Stimulated activated naive CD8-positive, alpha-beta T cell treated with anti-CD3 and anti-CD28 coated beads, Interleukin-15, Interleukin-2, amounts not matched to agents 100 ng/mL and 50 ng/mL, for 24 hours (primary cell): ENCODE data around the gene FSTL4.
"Not testable (repeated sequence)": the region's sequence is repeated elsewhere in the genome, so short reads cannot be mapped to it uniquely, and the experiment has no call there.

Experiments used
- H3K27ac Mint-ChIP-seq: one replicate; pipeline ENCODE4 v1.8.0; 2021; ENCODE audit warnings: mild to moderate bottlenecking, mixed read lengths
- H3K27me3 Mint-ChIP-seq: one replicate; pipeline ENCODE4 v1.8.0; 2021; ENCODE audit warnings: mixed read lengths
- H3K36me3 Mint-ChIP-seq: one replicate; pipeline ENCODE4 v1.8.0; 2021; ENCODE audit warnings: low read depth, mixed read lengths
- H3K4me1 Mint-ChIP-seq: one replicate; pipeline ENCODE4 v1.8.0; 2021; ENCODE audit warnings: low read depth, mixed read lengths
- H3K4me3 Mint-ChIP-seq: one replicate; pipeline ENCODE4 v1.8.0; 2021; ENCODE audit warnings: mild to moderate bottlenecking, mixed read lengths
- H3K9me3 Mint-ChIP-seq: one replicate; pipeline ENCODE4 v1.8.0; 2021; ENCODE audit warnings: mixed read lengths

Gene FSTL4

GRCh38 chr5:133546500-133546899, 65.8 kb downstream of the FSTL4 start:
- Mint-ChIP-seq H3K9me3 (peaks cover 5% of the 10 kb centered on the region), H3K36me3 (no peaks in the 10 kb centered on the region), H3K27ac (no peak overlapping the region), H3K4me1 (no peaks in the 10 kb centered on the region), H3K27me3 (peaks cover 62% of the 10 kb centered on the region), H3K4me3 (no peak overlapping the region)

GRCh38 chr5:133544346-133544745, 68.0 kb downstream of the FSTL4 start:
- H3K27ac Mint-ChIP-seq, result no peak overlapping the region
- peaks cover 5% of the 10 kb centered on the region for H3K9me3 Mint-ChIP-seq
- H3K4me1 Mint-ChIP-seq, result no peaks in the 10 kb centered on the region
- peaks cover 66% of the 10 kb centered on the region for H3K27me3 Mint-ChIP-seq
- no peak overlapping the region for H3K4me3 Mint-ChIP-seq
- H3K36me3 Mint-ChIP-seq, result no peaks in the 10 kb centered on the region

- H3K27ac Mint-ChIP-seq, result no peak overlapping the region
- H3K4me3 Mint-ChIP-seq, result no peak overlapping the region
- H3K4me1 Mint-ChIP-seq, result no peaks in the 10 kb centered on the region
- no peaks in the 10 kb centered on the region for H3K9me3 Mint-ChIP-seq
- no peaks in the 10 kb centered on the region for H3K36me3 Mint-ChIP-seq
- peaks cover 61% of the 10 kb centered on the region for H3K27me3 Mint-ChIP-seq
Observed at GRCh38 chr5:133539818-133540217, 72.5 kb downstream of the FSTL4 start.

- H3K4me3 Mint-ChIP-seq, result no peak overlapping the region
- peaks cover 59% of the 10 kb centered on the region for H3K27me3 Mint-ChIP-seq
- no peaks in the 10 kb centered on the region for H3K9me3 Mint-ChIP-seq
- H3K36me3 Mint-ChIP-seq, result no peaks in the 10 kb centered on the region
- no peak overlapping the region for H3K27ac Mint-ChIP-seq
- H3K4me1 Mint-ChIP-seq, result no peaks in the 10 kb centered on the region
Observed at GRCh38 chr5:133538718-133539117, 73.6 kb downstream of the FSTL4 start.

- not testable (repeated sequence) for H3K4me3 Mint-ChIP-seq, H3K27ac Mint-ChIP-seq, H3K36me3 Mint-ChIP-seq, H3K9me3 Mint-ChIP-seq, H3K4me1 Mint-ChIP-seq
- peaks cover 34% of the 10 kb centered on the region for H3K27me3 Mint-ChIP-seq
Observed at GRCh38 chr5:133535241-133535929, 77.0 kb downstream of the FSTL4 start.

GRCh38 chr5:133534566-133534965, 77.8 kb downstream of the FSTL4 start:
- Mint-ChIP-seq H3K36me3 (no peaks in the 10 kb centered on the region), H3K27me3 (peaks cover 26% of the 10 kb centered on the region), H3K4me1 (no peaks in the 10 kb centered on the region), H3K9me3 (no peaks in the 10 kb centered on the region), H3K4me3 (no peak overlapping the region), H3K27ac (no peak overlapping the region)

- Mint-ChIP-seq H3K9me3 (no peaks in the 10 kb centered on the region), H3K4me3 (no peak overlapping the region), H3K36me3 (no peaks in the 10 kb centered on the region), H3K27me3 (peaks cover 20% of the 10 kb centered on the region), H3K27ac (no peak overlapping the region), H3K4me1 (no peaks in the 10 kb centered on the region)
Observed at GRCh38 chr5:133533541-133533940, 78.8 kb downstream of the FSTL4 start.

GRCh38 chr5:133531594-133531993, 80.7 kb downstream of the FSTL4 start:
- Mint-ChIP-seq H3K36me3 (no peaks in the 10 kb centered on the region), H3K4me3 (no peak overlapping the region), H3K27ac (no peak overlapping the region)

GRCh38 chr5:133531178-133531577, 81.2 kb downstream of the FSTL4 start:
- no peaks in the 10 kb centered on the region for H3K9me3 Mint-ChIP-seq
- peaks cover 7% of the 10 kb centered on the region for H3K27me3 Mint-ChIP-seq
- no peaks in the 10 kb centered on the region for H3K4me1 Mint-ChIP-seq
- no peaks in the 10 kb centered on the region for H3K36me3 Mint-ChIP-seq
- H3K4me3 Mint-ChIP-seq, result no peak overlapping the region
- H3K27ac Mint-ChIP-seq, result no peak overlapping the region

More at GRCh38 chr5:133531594-133531993, 80.7 kb downstream of the FSTL4 start:
- Mint-ChIP-seq H3K27me3 (peaks cover 7% of the 10 kb centered on the region), H3K9me3 (no peaks in the 10 kb centered on the region), H3K4me1 (no peaks in the 10 kb centered on the region)

GRCh38 chr5:133530270-133530669, 82.1 kb downstream of the FSTL4 start:
- peaks cover 3% of the 10 kb centered on the region for H3K27me3 Mint-ChIP-seq
- no peak overlapping the region for H3K4me3 Mint-ChIP-seq
- H3K4me1 Mint-ChIP-seq, result no peaks in the 10 kb centered on the region
- H3K36me3 Mint-ChIP-seq, result no peaks in the 10 kb centered on the region
- no peaks in the 10 kb centered on the region for H3K9me3 Mint-ChIP-seq
- no peak overlapping the region for H3K27ac Mint-ChIP-seq

GRCh38 chr5:133528841-133529240, 83.5 kb downstream of the FSTL4 start:
- H3K27ac Mint-ChIP-seq, result no peak overlapping the region
- H3K36me3 Mint-ChIP-seq, result no peaks in the 10 kb centered on the region
- no peak overlapping the region for H3K4me3 Mint-ChIP-seq
- no peaks in the 10 kb centered on the region for H3K9me3 Mint-ChIP-seq
- peaks cover 4% of the 10 kb centered on the region for H3K27me3 Mint-ChIP-seq
- H3K4me1 Mint-ChIP-seq, result no peaks in the 10 kb centered on the region

GRCh38 chr5:133527311-133527710, 85.0 kb downstream of the FSTL4 start:
- no peaks in the 10 kb centered on the region for H3K4me1 Mint-ChIP-seq
- peaks cover 5% of the 10 kb centered on the region for H3K27me3 Mint-ChIP-seq
- no peak overlapping the region for H3K4me3 Mint-ChIP-seq
- no peak overlapping the region for H3K27ac Mint-ChIP-seq
- H3K36me3 Mint-ChIP-seq, result no peaks in the 10 kb centered on the region
- no peaks in the 10 kb centered on the region for H3K9me3 Mint-ChIP-seq

GRCh38 chr5:133526368-133526767, 86.0 kb downstream of the FSTL4 start:
- no peak overlapping the region for H3K4me3 Mint-ChIP-seq
- no peaks in the 10 kb centered on the region for H3K4me1 Mint-ChIP-seq
- H3K27ac Mint-ChIP-seq, result no peak overlapping the region
- peaks cover 5% of the 10 kb centered on the region for H3K27me3 Mint-ChIP-seq
- no peaks in the 10 kb centered on the region for H3K36me3 Mint-ChIP-seq
- no peaks in the 10 kb centered on the region for H3K9me3 Mint-ChIP-seq

- no peaks in the 10 kb centered on the region for H3K4me1 Mint-ChIP-seq
- H3K36me3 Mint-ChIP-seq, result no peaks in the 10 kb centered on the region
- H3K27me3 Mint-ChIP-seq, result peaks cover 5% of the 10 kb centered on the region
- no peak overlapping the region for H3K27ac Mint-ChIP-seq
- no peaks in the 10 kb centered on the region for H3K9me3 Mint-ChIP-seq
- no peak overlapping the region for H3K4me3 Mint-ChIP-seq
Observed at GRCh38 chr5:133525126-133525525, 87.2 kb downstream of the FSTL4 start.

- no peaks in the 10 kb centered on the region for H3K9me3 Mint-ChIP-seq
- H3K27ac Mint-ChIP-seq, result no peak overlapping the region
- no peak overlapping the region for H3K4me3 Mint-ChIP-seq
- no peaks in the 10 kb centered on the region for H3K4me1 Mint-ChIP-seq
- H3K36me3 Mint-ChIP-seq, result no peaks in the 10 kb centered on the region
- H3K27me3 Mint-ChIP-seq, result peaks cover 5% of the 10 kb centered on the region
Observed at GRCh38 chr5:133524666-133525065, 87.7 kb downstream of the FSTL4 start.

GRCh38 chr5:133523961-133524586, 88.3 kb downstream of the FSTL4 start:
- H3K36me3 Mint-ChIP-seq, result no peaks in the 10 kb centered on the region
- H3K27ac Mint-ChIP-seq, result no peak overlapping the region
- no peak overlapping the region for H3K4me3 Mint-ChIP-seq
- peaks cover 5% of the 10 kb centered on the region for H3K27me3 Mint-ChIP-seq
- H3K4me1 Mint-ChIP-seq, result no peaks in the 10 kb centered on the region
- H3K9me3 Mint-ChIP-seq, result no peaks in the 10 kb centered on the region
